NOMO-1 (cell line): ENCODE data around the gene ELF5.

Source experiments
- DNase-seq, 2 experiments: peaks; one replicate each; lab custom pipeline; 2025; ENCODE audit not compliant: unreplicated experiment in 2 of 2; lab: John Stamatoyannopoulos, UW

ELF5 gene

DNA sequence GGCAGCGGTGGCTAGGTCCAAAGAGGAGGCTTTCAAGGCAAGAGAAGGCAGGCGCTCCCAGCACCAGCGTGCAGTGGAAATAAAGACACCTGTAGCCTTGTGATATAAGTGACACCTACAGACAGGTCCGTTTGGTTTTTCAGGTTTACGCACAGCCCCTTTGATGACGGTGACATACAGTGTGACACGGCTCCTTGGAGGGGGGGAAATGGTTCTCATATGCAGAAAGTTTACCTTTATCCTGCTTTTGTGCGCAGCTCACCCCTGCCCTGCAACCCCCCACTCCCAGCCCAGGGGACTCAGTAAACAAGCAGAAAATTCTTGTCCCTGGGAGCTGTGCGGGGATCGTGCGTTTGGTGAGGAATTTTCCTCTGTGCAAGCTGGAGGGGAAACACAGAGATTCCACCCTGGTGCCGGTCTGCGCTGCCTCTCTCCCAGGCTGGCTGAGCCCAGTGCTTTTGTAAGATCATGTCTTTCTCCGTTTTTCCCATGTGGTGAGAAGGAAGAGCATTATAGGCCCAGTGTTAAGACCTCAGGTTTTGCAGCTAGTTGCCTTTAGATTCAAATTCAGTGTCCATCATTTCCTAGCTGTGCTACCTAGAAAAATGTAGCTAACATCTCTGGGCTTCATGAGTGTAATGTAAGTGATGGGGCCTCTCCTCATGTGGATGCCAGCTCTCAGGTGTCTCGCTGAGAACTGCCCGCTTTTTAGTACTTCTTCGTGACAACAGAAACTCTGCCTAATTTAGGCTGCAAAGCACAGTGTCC, at the start of gene ELF5:
ELF5 (minus strand) TSS at position 113 of the 768 bp plus-strand sequence. CDS start 8,045 bp downstream, outside the sequence.
- DNase-seq = no peak

GRCh38 chr11:34562976-34563375, 49.4 kb upstream of the ELF5 start:
- DNase-seq = no peak

DNA sequence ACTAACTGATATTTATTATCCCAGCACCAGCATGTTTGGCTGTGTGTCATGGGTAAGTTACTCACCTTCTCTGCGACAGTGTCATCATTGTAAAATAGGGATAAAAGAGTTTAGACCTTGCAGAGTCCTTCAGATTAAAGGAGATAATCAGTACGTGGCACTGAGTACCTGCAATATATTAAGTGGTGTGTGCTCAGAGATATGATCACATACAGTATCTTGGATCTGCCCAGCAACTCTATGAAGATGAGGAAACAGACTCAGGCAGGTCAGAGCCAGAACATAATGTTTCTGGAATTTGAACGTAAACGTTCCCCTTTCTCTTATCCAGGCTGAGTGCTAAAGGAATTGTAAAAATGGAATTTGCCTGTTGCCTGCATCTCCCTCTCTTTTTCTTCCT, 46.9 kb upstream of the ELF5 start:
- no peak for DNase-seq

DNA sequence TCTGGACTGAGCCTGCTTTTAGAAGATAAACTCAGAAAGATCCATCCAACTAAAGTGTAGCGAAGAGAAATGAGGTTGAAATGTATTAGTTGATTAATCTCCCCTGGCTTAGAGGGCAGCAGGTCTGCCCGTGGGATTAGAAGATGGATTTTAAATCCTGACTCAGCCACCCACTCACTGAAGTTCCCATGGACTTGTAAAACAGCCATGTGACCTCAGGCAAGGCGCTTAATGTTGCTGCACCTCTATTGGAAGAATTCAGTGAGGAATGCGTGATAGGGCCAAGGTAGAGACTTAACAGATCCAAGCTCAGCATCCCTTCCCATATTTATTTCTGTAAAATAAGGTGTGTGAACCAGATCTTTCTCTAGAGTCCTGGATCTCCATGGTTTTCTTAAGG, 45.1 kb upstream of the ELF5 start:
- no peak for DNase-seq

DNA sequence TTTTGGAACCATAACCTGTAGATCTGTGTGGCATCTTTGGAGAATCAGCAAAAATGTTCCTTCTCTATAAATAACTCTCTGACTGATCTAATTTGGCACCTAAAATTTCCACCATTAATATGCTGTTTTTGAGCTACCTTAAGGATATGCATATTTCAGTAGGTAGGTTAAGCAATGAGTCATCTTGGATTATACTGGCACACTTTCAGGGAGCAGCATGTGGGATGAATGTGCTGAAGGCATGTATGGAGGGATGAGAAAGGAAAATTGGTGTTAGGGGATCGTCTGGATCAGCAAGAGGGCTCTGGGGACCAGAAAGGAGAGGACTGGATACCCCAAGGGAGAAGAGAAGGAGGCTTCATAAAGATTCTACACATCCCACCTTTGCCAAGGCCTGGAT, 44.6 kb upstream of the ELF5 start:
- DNase-seq = no peak

GRCh38 chr11:34552270-34552669, 38.7 kb upstream of the ELF5 start:
- DNase-seq = peak; percentile 54 to 79

DNA sequence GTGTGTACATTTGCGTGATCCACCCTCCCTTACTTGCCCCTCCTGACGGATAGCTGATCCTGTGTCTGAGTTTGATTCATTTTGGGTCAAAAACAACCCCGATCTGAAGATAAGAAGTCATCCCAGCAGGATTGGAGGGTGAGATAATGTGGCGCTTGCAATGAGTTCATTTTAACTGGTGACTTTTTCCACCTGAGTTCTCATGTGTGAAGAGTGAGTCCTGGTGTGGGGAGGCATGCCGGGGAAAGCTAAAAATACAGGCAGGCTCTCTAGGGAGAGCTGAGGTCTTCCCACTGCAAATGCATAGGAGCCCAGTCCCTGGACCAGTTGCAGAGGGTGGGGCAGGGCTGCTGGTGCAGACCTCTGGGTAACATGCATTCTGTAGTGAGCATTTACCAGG, 35.7 kb upstream of the ELF5 start:
- DNase-seq = no peak

GRCh38 chr11:34548278-34548677, 34.7 kb upstream of the ELF5 start:
- DNase-seq = no peak

- DNase-seq = no peak
These were observed 33.1 kb upstream of the ELF5 start for GRCh38 chr11:34546511-34547209.

DNA sequence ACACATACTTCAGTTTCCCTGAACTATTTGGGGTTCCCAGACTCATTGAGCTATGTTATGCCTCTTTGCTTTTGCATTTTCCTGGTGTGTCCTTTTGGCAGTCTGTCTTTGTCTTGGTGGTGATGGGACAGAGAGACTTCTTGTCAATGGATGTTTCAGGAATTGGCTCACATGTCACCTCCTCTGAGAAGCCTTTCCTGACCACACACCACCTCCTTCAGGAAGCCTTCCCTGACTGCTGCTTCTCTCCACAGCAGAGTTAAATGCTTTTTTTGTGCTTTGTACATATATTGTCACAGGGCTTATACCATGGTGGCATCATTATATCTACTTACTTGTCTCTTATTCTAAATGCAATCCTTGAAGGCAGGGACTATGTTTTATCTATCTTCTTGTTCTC, 28.5 kb upstream of the ELF5 start:
- DNase-seq = no peak

- DNase-seq = no peak
These were observed 27.3 kb upstream of the ELF5 start for GRCh38 chr11:34540870-34541269.

GRCh38 chr11:34537636-34538035, 24.0 kb upstream of the ELF5 start:
- no peak for DNase-seq

DNA sequence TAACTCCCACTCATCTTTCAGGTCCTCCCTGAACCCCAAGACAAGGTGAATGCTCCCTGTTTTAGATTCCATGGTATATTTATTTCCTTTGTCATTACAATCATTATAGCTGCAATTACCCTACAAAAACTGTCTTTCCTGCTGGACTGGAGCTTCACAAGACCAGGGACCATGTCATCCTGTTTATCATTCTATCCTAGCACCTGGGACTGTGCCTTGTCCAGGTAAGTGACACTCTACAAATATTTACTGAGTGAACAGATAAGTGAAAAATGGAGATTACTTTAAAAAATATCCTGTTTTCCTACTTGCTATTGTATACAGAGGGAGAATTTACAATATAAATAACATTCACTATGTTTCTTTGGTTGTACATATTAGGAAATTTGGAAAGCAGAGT, 22.5 kb upstream of the ELF5 start:
- no peak for DNase-seq

DNA sequence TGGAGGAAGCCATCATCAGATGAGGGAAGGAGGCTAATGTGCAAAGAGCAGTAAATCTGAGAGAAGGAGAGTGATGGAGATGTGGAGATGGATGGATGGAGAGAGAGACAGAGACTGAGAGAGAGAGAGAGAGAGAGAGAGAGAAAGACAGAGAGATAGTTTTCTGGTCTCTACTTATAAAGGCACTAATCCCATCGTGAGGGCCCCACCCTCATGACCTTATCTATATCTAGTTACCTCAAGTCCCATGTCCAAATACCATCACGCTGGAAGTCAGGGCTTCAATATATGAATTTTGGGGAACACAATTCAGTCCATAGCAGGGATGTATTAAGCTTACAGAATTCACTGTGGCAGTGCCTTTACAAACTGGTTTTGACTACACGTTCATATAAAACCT, 21.2 kb upstream of the ELF5 start:
- DNase-seq = no peak

DNA sequence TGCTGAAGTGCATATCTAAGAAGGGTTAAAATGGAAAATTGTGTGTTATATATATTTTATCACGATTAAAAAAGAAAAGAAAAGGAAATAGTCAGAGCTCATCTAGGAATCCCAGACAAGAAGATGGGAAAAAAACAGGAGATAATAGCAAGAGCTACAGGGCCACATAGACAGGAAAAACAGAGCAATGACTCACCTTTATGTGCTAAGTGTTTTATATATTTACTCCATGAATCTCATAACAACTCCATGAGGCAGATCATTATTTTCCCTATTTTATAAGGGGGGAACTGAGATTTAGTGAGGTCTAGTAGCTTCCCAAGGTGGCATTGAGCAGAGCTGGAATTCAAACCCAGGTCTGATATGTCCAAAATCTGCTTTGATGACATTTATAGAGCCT, 18.1 kb upstream of the ELF5 start:
- no peak for DNase-seq

- DNase-seq = no peak
These were observed 17.1 kb upstream of the ELF5 start for GRCh38 chr11:34530545-34531234.

DNA sequence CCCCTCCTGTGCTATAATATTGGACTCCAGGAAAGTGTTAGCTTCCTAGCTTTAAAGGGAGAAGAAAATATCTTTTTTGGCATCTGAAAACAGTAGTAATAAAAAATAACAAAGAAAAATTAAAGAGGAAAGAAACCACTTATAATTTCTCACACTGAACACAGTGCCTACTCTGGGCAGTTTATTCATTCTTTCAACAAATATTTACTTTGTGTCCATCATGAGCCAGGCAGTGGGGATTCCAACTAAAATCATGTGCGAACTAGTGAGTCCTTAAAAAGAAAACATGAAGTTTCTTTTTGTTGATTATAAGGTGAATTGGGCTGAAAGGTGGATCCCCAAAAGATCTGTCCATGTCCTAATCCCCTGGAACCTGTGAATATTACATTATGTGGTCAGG, 16.0 kb upstream of the ELF5 start:
- no peak for DNase-seq

DNA sequence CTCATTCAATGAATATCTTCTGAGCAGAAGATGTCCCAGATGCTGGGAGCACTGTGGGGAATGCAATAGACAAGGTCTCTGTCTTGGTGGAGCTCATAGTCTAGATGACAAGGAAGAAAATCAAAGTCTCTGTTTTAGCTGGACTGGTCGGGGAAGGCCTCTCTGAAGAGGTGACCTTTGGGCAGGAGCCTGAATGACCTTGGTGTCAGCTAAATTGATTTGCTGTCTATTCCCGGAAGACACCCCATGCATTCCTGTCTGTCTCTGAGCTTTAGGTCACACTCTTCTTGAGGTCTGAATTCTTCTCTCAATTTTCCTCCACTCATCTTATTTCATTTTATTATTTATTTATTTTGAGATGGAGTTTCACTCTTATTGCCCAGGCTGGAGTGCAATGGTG, 14.5 kb upstream of the ELF5 start:
- DNase-seq = no peak

DNA sequence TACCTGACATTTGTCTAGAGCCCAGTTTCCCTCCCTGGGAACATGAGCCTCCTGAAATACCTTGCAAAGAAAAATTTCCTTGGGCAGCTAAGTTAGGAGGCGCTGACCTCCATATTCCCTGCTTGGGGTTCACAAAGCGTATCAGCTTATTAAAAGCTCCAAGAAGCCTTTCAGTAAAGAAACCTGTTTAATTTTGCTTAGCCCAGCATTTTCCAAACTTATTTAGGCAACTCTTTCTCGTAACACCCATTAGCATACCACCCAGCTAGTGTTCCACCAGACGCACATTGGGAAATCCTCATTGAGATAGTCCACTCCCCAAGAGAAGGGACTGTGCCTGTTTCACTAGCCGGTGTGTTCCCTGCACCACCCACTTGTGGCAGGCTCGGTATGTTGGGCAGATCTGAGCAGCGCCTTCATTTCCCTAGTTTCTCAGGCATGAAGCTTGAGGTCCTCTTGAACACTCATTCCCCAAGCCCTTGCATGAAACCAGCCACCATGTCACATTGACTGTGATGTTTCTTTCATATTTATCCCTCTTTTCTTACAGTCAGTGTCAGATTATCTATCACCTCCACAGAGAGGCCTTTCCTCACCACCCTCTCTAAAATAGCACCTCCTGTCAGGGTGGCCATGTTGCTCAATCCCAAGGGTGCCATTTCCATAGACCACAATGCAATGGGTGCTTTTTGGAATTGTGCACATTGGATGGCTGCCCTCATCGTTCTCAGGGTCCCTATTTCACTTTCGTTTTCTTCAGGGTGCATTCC, 12.5 kb upstream of the ELF5 start:
- no peak for DNase-seq

GRCh38 chr11:34525098-34525497, 11.5 kb upstream of the ELF5 start:
- DNase-seq = no peak

GRCh38 chr11:34524696-34525095, 11.1 kb upstream of the ELF5 start:
- DNase-seq = no peak
